ENCODE measurements around the gene MAML3.

MAML3 gene

GRCh38 chr4:139813881-139814280 lies 340.1 kb downstream of the MAML3 start:
- TF ChIP-seq, protein P1, sequence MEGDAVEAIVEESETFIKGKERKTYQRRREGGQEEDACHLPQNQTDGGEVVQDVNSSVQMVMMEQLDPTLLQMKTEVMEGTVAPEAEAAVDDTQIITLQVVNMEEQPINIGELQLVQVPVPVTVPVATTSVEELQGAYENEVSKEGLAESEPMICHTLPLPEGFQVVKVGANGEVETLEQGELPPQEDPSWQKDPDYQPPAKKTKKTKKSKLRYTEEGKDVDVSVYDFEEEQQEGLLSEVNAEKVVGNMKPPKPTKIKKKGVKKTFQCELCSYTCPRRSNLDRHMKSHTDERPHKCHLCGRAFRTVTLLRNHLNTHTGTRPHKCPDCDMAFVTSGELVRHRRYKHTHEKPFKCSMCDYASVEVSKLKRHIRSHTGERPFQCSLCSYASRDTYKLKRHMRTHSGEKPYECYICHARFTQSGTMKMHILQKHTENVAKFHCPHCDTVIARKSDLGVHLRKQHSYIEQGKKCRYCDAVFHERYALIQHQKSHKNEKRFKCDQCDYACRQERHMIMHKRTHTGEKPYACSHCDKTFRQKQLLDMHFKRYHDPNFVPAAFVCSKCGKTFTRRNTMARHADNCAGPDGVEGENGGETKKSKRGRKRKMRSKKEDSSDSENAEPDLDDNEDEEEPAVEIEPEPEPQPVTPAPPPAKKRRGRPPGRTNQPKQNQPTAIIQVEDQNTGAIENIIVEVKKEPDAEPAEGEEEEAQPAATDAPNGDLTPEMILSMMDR (conservative IDR thresholded peaks at IDR 0.05; ENCODE audit: low read depth, low read length) = no peak
- H3K4me3 ChIP-seq (ENCODE audit: low read depth, low read length) = no peak overlapping the region
- DNase-seq (ENCODE audit: low read depth) = no peak

DNA sequence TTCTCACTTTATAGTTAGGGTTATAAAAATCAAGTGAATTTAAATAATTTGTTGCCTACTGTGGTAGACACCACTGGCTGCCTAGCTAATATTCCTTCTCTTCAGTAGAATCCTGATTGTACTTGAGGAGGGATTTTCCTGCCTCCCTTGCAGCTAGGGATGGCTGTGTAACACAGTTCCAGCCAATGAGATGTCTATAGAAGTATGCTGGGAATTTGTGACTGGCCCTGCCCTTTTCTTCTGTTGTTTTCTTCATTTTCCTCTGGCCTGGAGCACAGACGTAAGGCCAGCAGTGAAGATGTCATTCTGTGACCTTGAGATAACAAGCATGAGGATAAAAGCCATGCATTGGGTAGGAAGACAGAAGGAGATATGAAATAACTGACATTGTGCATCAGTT lies 343.3 kb downstream of the MAML3 start:
- TF ChIP-seq, protein P1 (conservative IDR thresholded peaks at IDR 0.05; ENCODE audit: low read depth, low read length) = no peak
- no peak overlapping the region for H3K4me3 ChIP-seq (ENCODE audit: low read depth, low read length)
- no peak for DNase-seq (ENCODE audit: low read depth)

- TF ChIP-seq, protein P1 (conservative IDR thresholded peaks at IDR 0.05; ENCODE audit: low read depth, low read length) = no peak
- no peak overlapping the region for H3K4me3 ChIP-seq (ENCODE audit: low read depth, low read length)
- DNase-seq (ENCODE audit: low read depth) = no peak
Measured at GRCh38 chr4:139809757-139810140, 344.2 kb downstream of the MAML3 start.

DNA sequence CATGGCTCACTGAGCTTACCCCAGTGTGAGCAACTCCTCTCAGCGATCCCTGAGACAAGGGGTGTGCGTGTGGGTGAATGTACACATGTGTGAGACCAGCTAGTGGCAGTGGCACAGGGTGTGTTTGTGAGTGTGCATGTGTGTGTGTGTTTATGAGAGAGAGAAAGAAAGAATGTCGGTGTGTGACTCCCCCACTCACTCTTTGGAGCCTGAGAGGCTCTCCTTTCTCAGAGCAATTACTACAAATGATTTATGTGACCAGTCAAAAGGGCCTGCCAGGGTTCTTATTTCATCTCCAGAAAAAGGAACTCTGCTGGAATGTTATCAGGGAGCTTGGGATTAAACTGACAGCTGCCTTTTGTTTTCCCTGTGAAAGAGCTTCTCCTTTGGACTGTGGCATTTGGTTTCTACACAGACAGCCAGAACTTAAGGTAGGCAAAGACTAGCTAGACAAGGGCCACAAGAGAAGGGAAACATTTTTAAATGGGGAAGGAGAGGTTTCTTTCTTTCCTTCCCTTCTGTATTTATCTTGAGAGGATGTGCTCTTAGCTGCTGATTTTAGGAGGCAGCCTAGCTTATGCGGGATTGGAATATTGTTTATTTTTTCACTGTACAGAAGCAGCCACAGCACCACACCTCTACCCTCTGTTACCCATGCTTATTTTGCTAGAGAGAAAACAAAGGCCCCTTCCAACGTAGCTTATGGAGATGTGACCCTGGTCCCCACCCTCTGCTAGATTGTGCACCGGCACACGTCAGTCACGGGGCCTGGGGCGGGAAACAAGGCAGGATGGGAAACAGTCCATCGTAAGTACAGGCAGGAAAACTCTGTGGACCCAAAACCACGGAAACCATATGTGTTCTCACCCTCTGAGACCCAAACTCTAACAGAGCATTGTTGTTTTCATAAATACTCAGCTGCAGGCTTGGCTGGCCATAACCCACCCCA lies 344.9 kb downstream of the MAML3 start:
- H3K4me3 ChIP-seq (ENCODE audit: low read depth, low read length) = no peak overlapping the region
- TF ChIP-seq, protein P1 (conservative IDR thresholded peaks at IDR 0.05; ENCODE audit: low read depth, low read length) = no peak
- no peak for DNase-seq (ENCODE audit: low read depth)

DNA sequence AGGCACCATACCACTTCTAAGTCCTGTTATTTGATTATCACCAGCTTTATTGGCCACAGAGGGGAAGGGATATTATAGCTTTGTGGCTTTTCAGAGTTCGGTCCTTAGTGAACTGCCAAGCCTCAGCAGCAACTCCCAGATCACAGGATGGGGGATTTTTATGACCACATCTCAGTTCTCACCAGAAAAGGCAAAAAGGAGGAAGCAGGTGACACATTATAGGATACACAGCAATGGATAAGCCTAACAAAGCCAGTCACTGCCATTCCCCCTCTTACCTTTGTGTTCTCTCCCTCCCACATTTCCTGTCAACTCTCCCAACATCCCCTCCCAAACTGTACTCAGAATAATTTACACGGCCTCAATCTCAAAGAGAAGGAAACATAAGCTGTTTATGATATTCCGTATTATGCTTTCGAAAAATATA lies 345.6 kb downstream of the MAML3 start:
- TF ChIP-seq, protein P1 (conservative IDR thresholded peaks at IDR 0.05; ENCODE audit: low read depth, low read length) = no peak
- H3K4me3 ChIP-seq (ENCODE audit: low read depth, low read length) = no peak overlapping the region
- DNase-seq (ENCODE audit: low read depth) = no peak

- no peak overlapping the region for H3K4me3 ChIP-seq (ENCODE audit: low read depth, low read length)
- TF ChIP-seq, protein P1 (conservative IDR thresholded peaks at IDR 0.05; ENCODE audit: low read depth, low read length) = no peak
- no peak for DNase-seq (ENCODE audit: low read depth)
Measured at GRCh38 chr4:139807483-139807882, 346.5 kb downstream of the MAML3 start.

DNA sequence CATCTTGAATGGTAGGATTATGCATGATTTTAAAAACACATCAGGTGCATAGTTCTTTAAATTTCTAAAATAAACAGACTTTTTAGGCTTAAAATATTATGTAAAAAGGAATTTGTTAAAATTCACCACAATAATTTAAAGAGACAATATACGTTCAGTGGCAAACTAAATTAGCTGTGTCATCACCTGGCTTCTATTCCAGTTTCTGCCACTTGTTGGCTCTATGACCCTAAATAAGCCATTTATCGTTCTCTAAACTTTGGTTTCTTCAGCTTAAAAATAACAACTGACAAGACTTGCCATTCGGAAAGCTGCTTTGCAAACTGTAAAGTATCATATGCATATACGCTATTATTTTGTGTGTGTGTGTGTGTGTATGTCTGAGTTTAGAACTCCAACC lies 347.1 kb downstream of the MAML3 start:
- no peak for DNase-seq (ENCODE audit: low read depth)
- TF ChIP-seq, protein P1 (conservative IDR thresholded peaks at IDR 0.05; ENCODE audit: low read depth, low read length) = no peak
- H3K4me3 ChIP-seq (ENCODE audit: low read depth, low read length) = no peak overlapping the region
